IMR-90 (cell line): ENCODE measurements around the gene SYNPO2. TPM values are rescaled to one million over a fixed set of nuclear protein-coding genes. Genes with fewer than 3 reads are reported as not detected.
A peak's percentile ranks its signal among the peaks of the same experiment; 100 is the strongest.

Experiments used
- ATAC-seq: fragments of 200-7000 bp; cut with Tn5 transposase; 2 replicates; pipeline ENCODE4 v1.9.1; 2020; ENCODE audit warnings: low read depth, mild to moderate bottlenecking, moderate library complexity
- BruUV-seq: library from RNA; stranded (reverse); fragments of 400-500 nt; replicated peaks from 2 replicates; lab custom pipeline; 2021; lab: Mats Ljungman, UMichigan
- CTCF ChIA-PET: fragments of 300-600 bp; formaldehyde crosslinking; extraction: SDS; loops from one replicate; lab custom pipeline; 2021; ENCODE audit warnings: antibody characterized with exemption; lab: Yijun Ruan, JAX
- POLR2A ChIA-PET: fragments of 300-600 bp; sonication (Branson Sonifier 250); formaldehyde crosslinking; loops from one replicate; lab custom pipeline; 2022; ENCODE audit warnings: antibody characterized with exemption; ENCODE audit not compliant: unreplicated experiment; lab: Charles Lee
- DNase-seq: peaks from one replicate; pipeline ENCODE4 v3.0.0; 2013
- H2AFZ ChIP-seq: replicated peaks from 2 replicates; pipeline ENCODE3; 2013; ENCODE audit warnings: low read length, mild to moderate bottlenecking; ENCODE audit not compliant: poor library complexity
- H2AK5ac ChIP-seq: 2 replicates; pipeline ENCODE4 v1.6.1; 2013; ENCODE audit warnings: low read depth, low read length, inconsistent platforms
- H2AK9ac ChIP-seq: replicated peaks from 2 replicates; pipeline ENCODE3; 2013; ENCODE audit warnings: mild to moderate bottlenecking, low read depth, low read length, moderate library complexity; ENCODE audit not compliant: poor library complexity
- H2BK120ac ChIP-seq: 2 replicates; pipeline ENCODE4 v1.6.1; 2013; ENCODE audit warnings: low read depth, low read length, inconsistent platforms
- H2BK15ac ChIP-seq: 3 replicates; pipeline ENCODE4 v1.6.1; 2013; ENCODE audit warnings: low read depth, low read length, inconsistent platforms
- H2BK20ac ChIP-seq: 2 replicates; pipeline ENCODE4 v1.6.1; 2013; ENCODE audit warnings: low read depth, mild to moderate bottlenecking, inconsistent platforms, low read length, moderate library complexity
- H2BK5ac ChIP-seq: 2 replicates; pipeline ENCODE4 v1.6.1; 2013; ENCODE audit warnings: mild to moderate bottlenecking, low read depth, low read length, inconsistent platforms; ENCODE audit not compliant: poor library complexity, severe bottlenecking
- H3K14ac ChIP-seq: replicated peaks from 2 replicates; pipeline ENCODE4 v1.6.1; 2013; ENCODE audit warnings: low read depth, low read length, inconsistent platforms
- H3K18ac ChIP-seq: 2 replicates; pipeline ENCODE4 v1.6.1; 2013; ENCODE audit warnings: low read depth, low read length, control low read depth
- H3K23ac ChIP-seq: 2 replicates; pipeline ENCODE4 v1.6.1; 2013; ENCODE audit warnings: low read depth, low read length, inconsistent platforms
- H3K27ac ChIP-seq: 2 replicates; pipeline ENCODE4 v1.5.1; 2013; ENCODE audit warnings: mild to moderate bottlenecking, control low read depth, low read length; ENCODE audit not compliant: insufficient read depth
- H3K27me3 ChIP-seq: 2 replicates; pipeline ENCODE4 v1.6.1; 2013; ENCODE audit warnings: low read length; ENCODE audit not compliant: control insufficient read depth, insufficient read depth
- H3K36me3 ChIP-seq: 2 replicates; pipeline ENCODE4 v1.6.1; 2013; ENCODE audit warnings: low read length, mixed read lengths; ENCODE audit not compliant: control insufficient read depth, insufficient read depth
- H3K4ac ChIP-seq: 2 replicates; pipeline ENCODE4 v1.6.1; 2013; ENCODE audit warnings: low read depth, low read length, inconsistent platforms
- H3K4me1 ChIP-seq: 2 replicates; pipeline ENCODE4 v1.6.1; 2013; ENCODE audit warnings: low read length, mixed read lengths; ENCODE audit not compliant: control insufficient read depth, insufficient read depth
- H3K4me2 ChIP-seq: 2 replicates; pipeline ENCODE4 v1.6.1; 2013; ENCODE audit warnings: low read depth, mild to moderate bottlenecking, control low read depth, low read length, moderate library complexity
- H3K4me3 ChIP-seq: 2 replicates; pipeline ENCODE4 v1.5.1; 2013; ENCODE audit warnings: low read depth, mild to moderate bottlenecking, control low read depth, low read length, moderate library complexity; ENCODE audit not compliant: insufficient read depth
- H3K56ac ChIP-seq: 2 replicates; pipeline ENCODE4 v1.6.1; 2013; ENCODE audit warnings: low read length, inconsistent platforms; ENCODE audit not compliant: insufficient read depth; ENCODE audit errors: extremely low read depth
- H3K79me1 ChIP-seq, 2 experiments: 2 replicates each; pipeline ENCODE4 v1.6.1; 2013; ENCODE audit warnings: low read length in 2 of 2, inconsistent platforms in 1 of 2, low read depth in 1 of 2
- H3K9ac ChIP-seq: 2 replicates; pipeline ENCODE4 v1.6.1; 2013; ENCODE audit warnings: low read depth, low read length, control low read depth
- H3K9me1 ChIP-seq: 2 replicates; pipeline ENCODE4 v1.6.1; 2013; ENCODE audit warnings: low read length, inconsistent platforms; ENCODE audit not compliant: insufficient read depth
- H3K9me3 ChIP-seq: 2 replicates; pipeline ENCODE4 v1.6.1; 2013; ENCODE audit warnings: low read length; ENCODE audit not compliant: control insufficient read depth, insufficient read depth
- H4K20me1 ChIP-seq: 2 replicates; pipeline ENCODE4 v1.6.1; 2013; ENCODE audit warnings: low read length, inconsistent platforms; ENCODE audit not compliant: insufficient read depth
- H4K5ac ChIP-seq: 2 replicates; pipeline ENCODE4 v1.6.1; 2013; ENCODE audit warnings: mild to moderate bottlenecking, low read depth, low read length, control low read depth
- H4K8ac ChIP-seq, 2 experiments: 2 replicates each; pipeline ENCODE4 v1.6.1; 2013; ENCODE audit warnings: low read depth in 2 of 2, low read length in 2 of 2, control low read depth in 1 of 2, inconsistent platforms in 1 of 2
- H4K91ac ChIP-seq: 2 replicates; pipeline ENCODE4 v1.6.1; 2013; ENCODE audit warnings: low read depth, low read length, inconsistent platforms; ENCODE audit not compliant: insufficient read depth
- CHD1 ChIP-seq: IDR thresholded peaks from 2 replicates; pipeline ENCODE4 v1.6.1; 2012; ENCODE audit warnings: low read depth, low read length, improper control_type of control experiment
- MAZ ChIP-seq: IDR thresholded peaks from 2 replicates; pipeline ENCODE4 v1.6.1; 2012; ENCODE audit warnings: low read depth, mild to moderate bottlenecking, low read length, improper control_type of control experiment, moderate library complexity, borderline replicate concordance
- MXI1 ChIP-seq: IDR thresholded peaks from 2 replicates; pipeline ENCODE4 v1.6.1; 2012; ENCODE audit warnings: low read depth, mild to moderate bottlenecking, low read length, moderate library complexity, borderline replicate concordance
- RAD21 ChIP-seq: IDR thresholded peaks from 2 replicates; pipeline ENCODE4 v1.6.1; 2012; ENCODE audit warnings: low read length, improper control_type of control experiment
- RCOR1 ChIP-seq: IDR thresholded peaks from 2 replicates; pipeline ENCODE4 v1.6.1; 2012; ENCODE audit warnings: mild to moderate bottlenecking, low read length, improper control_type of control experiment; ENCODE audit not compliant: insufficient replicate concordance
- SMC3 ChIP-seq: fragments of 150-350 bp; IDR thresholded peaks from 2 replicates; pipeline ENCODE4 v1.6.1; 2016; ENCODE audit warnings: low read depth, mild to moderate bottlenecking, antibody characterized with exemption, low read length, moderate library complexity
- WGBS, 2 experiments: methylation state at CpG; one replicate each; pipeline versions ENCODE4 v1.1.5 to v1.1.7; 2013; ENCODE audit warnings: missing lambda C conversion rate in 2 of 2; ENCODE audit not compliant: insufficient read length in 1 of 2; ENCODE audit errors: extremely low coverage in 2 of 2; 5-methylcytosine and 5-hydroxymethylcytosine counted together
- dilution Hi-C: fragments of 300-500 bp; cut with HindIII; formaldehyde crosslinking; loops from one replicate; pipeline ENCODE4 v1.14.3; 2018; ENCODE audit warnings: low sequenced_read_pairs; ENCODE audit not compliant: unreplicated experiment
- in situ Hi-C: fragments of 300-500 bp; cut with MboI; formaldehyde crosslinking; loops from 3 replicates; pipeline ENCODE4 v1.14.3; 2019; ENCODE audit warnings: low sequenced_read_pairs, inconsistent platforms, mixed read lengths
- intact Hi-C: fragments of 100-400 bp; cut with micrococcal nuclease; formaldehyde crosslinking; loops from 2 replicates; pipeline ENCODE4 v1.10.0; 2022
- polyA plus RNA-seq, 3 experiments: library from polyadenylated mRNA; depleted of rRNA; stranded (reverse); fragments of >200 nt; gene quantifications; 2 replicates each; pipeline ENCODE4 v1.2.3, GENCODE V29; 2012; ENCODE audit warnings: low replicate concordance in 1 of 3
- total RNA-seq: library from RNA; depleted of rRNA; stranded (reverse); fragments of >200 nt; gene quantifications from 2 replicates; pipeline ENCODE4 v1.2.3, GENCODE V29; 2012
- TF ChIP-seq, protein P1 (sequence below): fragments of 150-350 bp; IDR thresholded peaks from 2 replicates; pipeline ENCODE4 v1.6.1; 2016; ENCODE audit warnings: low read depth, mild to moderate bottlenecking, low read length, moderate library complexity, borderline replicate concordance
- TF ChIP-seq, protein P2 (sequence below): conservative IDR thresholded peaks from 2 replicates; pipeline ENCODE4 v1.5.1; 2012; ENCODE audit warnings: mild to moderate bottlenecking, low read depth, low read length, improper control_type of control experiment
- TF ChIP-seq, protein P3 (sequence below): fragments of 150-350 bp; IDR thresholded peaks from 2 replicates; pipeline ENCODE4 v1.6.1; 2017; ENCODE audit warnings: mild to moderate bottlenecking, antibody characterized with exemption, low read length, low read depth

Gene SYNPO2
- total and polyA plus RNA-seq, 2 of the 4 experiments (the other 2 are of a cell fraction): 0.99 to 1.8 TPM

DNA sequence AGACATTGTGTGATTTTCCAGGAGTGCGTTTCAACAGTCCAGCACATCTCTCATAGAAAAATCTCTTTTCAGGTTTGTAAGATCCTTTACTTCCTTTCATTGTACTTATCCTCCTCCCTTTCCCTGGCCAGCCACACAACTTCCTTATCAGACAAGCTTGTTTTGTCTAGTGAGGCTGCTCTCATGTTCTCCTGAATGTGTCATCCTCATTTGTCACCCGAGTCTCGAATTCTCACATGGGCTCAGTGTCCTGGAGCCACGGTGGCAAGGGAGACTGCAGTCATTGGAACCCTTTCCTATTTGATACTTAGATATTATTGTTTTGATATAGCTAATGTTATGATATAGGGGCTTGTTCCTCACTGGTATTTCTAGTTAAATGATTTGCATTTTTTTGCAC is 16.9 kb downstream of the SYNPO2 start:
- Histone ChIP-seq H3K36me3 (no peaks in the 10 kb centered on the region), H3K27me3 (no peaks in the 10 kb centered on the region), H3K9me1 (no peaks in the 10 kb centered on the region), H4K8ac (0 out of 4 replicates have a peak overlapping the region, but pooled peaks of 1 of the 2 experiments have one; percentile 9), H3K4me3 (no peak overlapping the region), H4K5ac (no peak overlapping the region), H3K23ac (no peak overlapping the region), H4K20me1 (no peaks in the 10 kb centered on the region), H2BK120ac (no peak overlapping the region), H2BK15ac (no peak overlapping the region), H3K14ac (no peak overlapping the region; the same call in 1 of the 2 replicates), H3K9me3 (no peaks in the 10 kb centered on the region), H3K56ac (no peak overlapping the region), H2BK20ac (no peak overlapping the region), H3K27ac (no peak overlapping the region), H2AFZ (peak overlapping the region; percentile 36), H2BK5ac (no peak overlapping the region), H3K4me1 (peaks cover 2% of the 10 kb centered on the region), H3K4me2 (peak overlapping the region; percentile 43), H2AK5ac (no peak overlapping the region), H3K9ac (no peak overlapping the region), H4K91ac (no peak overlapping the region), H3K4ac (no peak overlapping the region), H3K18ac (0 out of 2 replicates have a peak overlapping the region, but pooled peaks have one; percentile 46), H2AK9ac (no peak overlapping the region), H3K79me1 (no peaks in the 10 kb centered on the region)
- intact Hi-C loops (no loop called here), in situ Hi-C loops (no loop called here), dilution Hi-C loops (no loop called here)
- ChIA-PET CTCF (interaction anchor here (0.5 kb wide), 1 partner anchor 220 kb away, joined by 3 read pairs; the partner anchor contains the start of gene METTL14), POLR2A (no interaction called here)
- BruUV-seq: no TSS peak
- ATAC-seq (peak; percentile 35), DNase-seq (peak; percentile 57)
- TF ChIP-seq, protein P1, sequence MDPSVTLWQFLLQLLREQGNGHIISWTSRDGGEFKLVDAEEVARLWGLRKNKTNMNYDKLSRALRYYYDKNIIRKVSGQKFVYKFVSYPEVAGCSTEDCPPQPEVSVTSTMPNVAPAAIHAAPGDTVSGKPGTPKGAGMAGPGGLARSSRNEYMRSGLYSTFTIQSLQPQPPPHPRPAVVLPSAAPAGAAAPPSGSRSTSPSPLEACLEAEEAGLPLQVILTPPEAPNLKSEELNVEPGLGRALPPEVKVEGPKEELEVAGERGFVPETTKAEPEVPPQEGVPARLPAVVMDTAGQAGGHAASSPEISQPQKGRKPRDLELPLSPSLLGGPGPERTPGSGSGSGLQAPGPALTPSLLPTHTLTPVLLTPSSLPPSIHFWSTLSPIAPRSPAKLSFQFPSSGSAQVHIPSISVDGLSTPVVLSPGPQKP: no peak
- TF ChIP-seq CHD1 (no peak), SMC3 (no peak), MXI1 (no peak), RAD21 (no peak), MAZ (no peak), RCOR1 (no peak)
- TF ChIP-seq, protein P2, sequence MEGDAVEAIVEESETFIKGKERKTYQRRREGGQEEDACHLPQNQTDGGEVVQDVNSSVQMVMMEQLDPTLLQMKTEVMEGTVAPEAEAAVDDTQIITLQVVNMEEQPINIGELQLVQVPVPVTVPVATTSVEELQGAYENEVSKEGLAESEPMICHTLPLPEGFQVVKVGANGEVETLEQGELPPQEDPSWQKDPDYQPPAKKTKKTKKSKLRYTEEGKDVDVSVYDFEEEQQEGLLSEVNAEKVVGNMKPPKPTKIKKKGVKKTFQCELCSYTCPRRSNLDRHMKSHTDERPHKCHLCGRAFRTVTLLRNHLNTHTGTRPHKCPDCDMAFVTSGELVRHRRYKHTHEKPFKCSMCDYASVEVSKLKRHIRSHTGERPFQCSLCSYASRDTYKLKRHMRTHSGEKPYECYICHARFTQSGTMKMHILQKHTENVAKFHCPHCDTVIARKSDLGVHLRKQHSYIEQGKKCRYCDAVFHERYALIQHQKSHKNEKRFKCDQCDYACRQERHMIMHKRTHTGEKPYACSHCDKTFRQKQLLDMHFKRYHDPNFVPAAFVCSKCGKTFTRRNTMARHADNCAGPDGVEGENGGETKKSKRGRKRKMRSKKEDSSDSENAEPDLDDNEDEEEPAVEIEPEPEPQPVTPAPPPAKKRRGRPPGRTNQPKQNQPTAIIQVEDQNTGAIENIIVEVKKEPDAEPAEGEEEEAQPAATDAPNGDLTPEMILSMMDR: no peak
- TF ChIP-seq, protein P3, sequence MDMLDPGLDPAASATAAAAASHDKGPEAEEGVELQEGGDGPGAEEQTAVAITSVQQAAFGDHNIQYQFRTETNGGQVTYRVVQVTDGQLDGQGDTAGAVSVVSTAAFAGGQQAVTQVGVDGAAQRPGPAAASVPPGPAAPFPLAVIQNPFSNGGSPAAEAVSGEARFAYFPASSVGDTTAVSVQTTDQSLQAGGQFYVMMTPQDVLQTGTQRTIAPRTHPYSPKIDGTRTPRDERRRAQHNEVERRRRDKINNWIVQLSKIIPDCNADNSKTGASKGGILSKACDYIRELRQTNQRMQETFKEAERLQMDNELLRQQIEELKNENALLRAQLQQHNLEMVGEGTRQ: no peak
- WGBS, 2 experiments: no CpG with 5 or more reads among the region's 4 CpGs
